ENCODE data around the gene ADGRG4.

The ADGRG4 gene

GRCh38 chrX:136318156-136318555, 17.4 kb downstream of the ADGRG4 start:
- no peak for DNase-seq (ENCODE audit: low spot score)
- no peak for TF ChIP-seq CTCF (IDR thresholded peaks at IDR 0.05; ENCODE audit: borderline replicate concordance, control extremely low read depth, extremely low read depth, insufficient read depth, missing control alignments)
- in situ Hi-C loops (cut with MboI; ENCODE audit: low sequenced_read_pairs, unreplicated experiment) = no loop called here

GRCh38 chrX:136318895-136319597, 18.3 kb downstream of the ADGRG4 start:
- in situ Hi-C loops (cut with MboI; ENCODE audit: low sequenced_read_pairs, unreplicated experiment) = no loop called here
- DNase-seq (ENCODE audit: low spot score) = no peak
- TF ChIP-seq CTCF (IDR thresholded peaks at IDR 0.05; ENCODE audit: borderline replicate concordance, control extremely low read depth, extremely low read depth, insufficient read depth, missing control alignments) = no peak

- in situ Hi-C loops (cut with MboI; ENCODE audit: low sequenced_read_pairs, unreplicated experiment) = no loop called here
- DNase-seq (ENCODE audit: low spot score) = no peak
- TF ChIP-seq CTCF (IDR thresholded peaks at IDR 0.05; ENCODE audit: borderline replicate concordance, control extremely low read depth, extremely low read depth, insufficient read depth, missing control alignments) = no peak
Measured at GRCh38 chrX:136319600-136319999, 18.8 kb downstream of the ADGRG4 start.

GRCh38 chrX:136321532-136321931, 20.8 kb downstream of the ADGRG4 start:
- TF ChIP-seq CTCF (IDR thresholded peaks at IDR 0.05; ENCODE audit: borderline replicate concordance, control extremely low read depth, extremely low read depth, insufficient read depth, missing control alignments) = no peak
- DNase-seq (ENCODE audit: low spot score) = no peak
- in situ Hi-C loops (cut with MboI; ENCODE audit: low sequenced_read_pairs, unreplicated experiment) = no loop called here

GRCh38 chrX:136322064-136322463, 21.3 kb downstream of the ADGRG4 start:
- in situ Hi-C loops (cut with MboI; ENCODE audit: low sequenced_read_pairs, unreplicated experiment) = no loop called here
- TF ChIP-seq CTCF (IDR thresholded peaks at IDR 0.05; ENCODE audit: borderline replicate concordance, control extremely low read depth, extremely low read depth, insufficient read depth, missing control alignments) = no peak
- no peak for DNase-seq (ENCODE audit: low spot score)

- in situ Hi-C loops (cut with MboI; ENCODE audit: low sequenced_read_pairs, unreplicated experiment) = no loop called here
- TF ChIP-seq CTCF (IDR thresholded peaks at IDR 0.05; ENCODE audit: borderline replicate concordance, control extremely low read depth, extremely low read depth, insufficient read depth, missing control alignments) = no peak
- DNase-seq (ENCODE audit: low spot score) = no peak
Measured at GRCh38 chrX:136325377-136325776, 24.6 kb downstream of the ADGRG4 start.

All from GM13976 (cell line).